Stomach (tissue), 9 donors: ENCODE results near the gene TAP2. TPM values are rescaled to one million over a fixed set of nuclear protein-coding genes. Genes with fewer than 3 reads are reported as not detected.
A peak's percentile ranks its signal among the peaks of the same experiment; 100 is the strongest.

Source experiments
- DNase-seq, 2 donors: peaks; one replicate each; pipeline versions ENCODE4 v3.0.0 to v3.0.0-alpha.2; 2013 to 2019
- H3K27ac ChIP-seq, 5 donors: fragments of 200-600 bp in 4 of 5; sonication (generic) in 4 of 5; one replicate each; pipeline ENCODE4 v1.5.1; 2013 to 2019; ENCODE audit warnings: mild to moderate bottlenecking in 1 of 5, moderate library complexity in 1 of 5
- H3K27me3 ChIP-seq, 3 donors: fragments of 200-600 bp; sonication (generic); one replicate each; pipeline ENCODE4 v1.5.1; 2017 to 2019; ENCODE audit warnings: mixed run types in 1 of 3
- H3K36me3 ChIP-seq, 4 donors: fragments of 200-600 bp; sonication (generic); 1 replicate in 3 of 4; 2 replicates in 1 of 4; pipeline ENCODE4 v1.5.1; 2016 to 2019
- H3K4me1 ChIP-seq, 4 donors: fragments of 200-600 bp; sonication (generic); one replicate each; pipeline ENCODE4 v1.5.1; 2016 to 2019
- H3K4me3 ChIP-seq, 4 donors: fragments of 200-600 bp; sonication (generic) in 3 of 4; one replicate each; pipeline ENCODE4 v1.5.1; 2016 to 2019; ENCODE audit warnings: mild to moderate bottlenecking in 1 of 4
- H3K9me3 ChIP-seq, 4 donors: fragments of 200-600 bp; sonication (generic); one replicate each; pipeline ENCODE4 v1.5.1; 2016 to 2019
- EP300 ChIP-seq: sonication (generic); formaldehyde crosslinking; IDR thresholded peaks from one replicate; pipeline ENCODE4 v1.6.1; 2017; ENCODE audit warnings: antibody characterized with exemption
- POLR2A ChIP-seq, 4 donors: fragments of 450-650 bp; IDR thresholded peaks; one replicate each; pipeline ENCODE4 v1.6.1; 2016; ENCODE audit warnings: antibody characterized with exemption in 4 of 4, control low read depth in 2 of 4, mild to moderate bottlenecking in 1 of 4, moderate library complexity in 1 of 4
- POLR2AphosphoS5 ChIP-seq, 3 donors: sonication (generic); formaldehyde crosslinking; IDR thresholded peaks; one replicate each; pipeline ENCODE4 v1.6.1; 2016; ENCODE audit warnings: antibody characterized with exemption in 3 of 3
- WGBS, 5 donors: extraction: QIAGEN DNeasy Blood & Tissue Kit in 3 of 5; methylation state at CpG; one replicate each; pipeline versions ENCODE4 v1.1.5 to v1.1.7; 2013 to 2018; 5-methylcytosine and 5-hydroxymethylcytosine counted together
- intact Hi-C: fragments of 100-400 bp; cut with DNase I; formaldehyde crosslinking; loops from one replicate; pipeline ENCODE4 v1.15.1; 2023; ENCODE audit warnings: low total_unique reads
- polyA plus RNA-seq, 3 donors: library from polyadenylated mRNA; stranded (reverse); fragments of 200-250 nt; gene quantifications; one replicate each; pipeline ENCODE4 v1.2.3, GENCODE V29; 2013
- total RNA-seq, 5 donors: library from RNA; depleted of rRNA; stranded (reverse); fragments of >200 nt; gene quantifications; one replicate each; pipeline versions ENCODE4 v1.1.0 to v1.2.3, GENCODE V29; 2014 to 2016
- TF ChIP-seq, protein P1 (sequence below), 7 experiments: fragments of 450-650 bp in 4 of 7; fragments of 200-600 bp in 3 of 7; sonication (generic) in 3 of 7; IDR thresholded peaks; one replicate each; pipeline ENCODE4 v1.5.1; 2016 to 2019; ENCODE audit warnings: antibody characterized with exemption in 7 of 7, control low read depth in 2 of 7, mild to moderate bottlenecking in 1 of 7
- donor health status: healthy with polysubstance abuse.
- donor health status: Bipolar disorder and iron deficiency.
- donor health status: healthy.

Gene TAP2
- total and polyA plus RNA-seq, 8 donors, result 1.2 to 449 (median 11.4) TPM

DNA sequence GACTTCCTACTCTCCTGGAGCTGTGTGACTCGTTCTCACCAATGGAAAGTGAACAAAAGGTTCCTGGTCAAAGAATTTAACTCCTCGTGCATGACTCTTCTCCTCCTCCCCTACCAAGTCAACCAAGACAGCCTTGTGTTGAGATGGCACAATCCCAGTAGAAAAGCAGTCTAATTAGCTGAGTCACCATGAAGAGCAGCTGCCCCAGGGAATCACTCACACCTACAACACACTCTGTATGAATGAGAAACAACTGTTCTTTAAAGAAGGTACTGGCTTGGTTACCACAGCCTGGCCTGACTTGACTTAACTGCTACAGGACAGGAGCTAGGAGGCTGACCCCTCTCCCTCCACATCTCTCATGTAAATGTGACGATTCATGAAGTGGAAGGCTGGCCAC, 18.8 kb downstream of the TAP2 start:
- 51 to 66% (median 59%) methylated on average over 3 of the region's 3 CpGs for WGBS, 5 donors
- Histone ChIP-seq H3K36me3 (no peaks in the 10 kb centered on the region), H3K4me3 (no peak overlapping the region), H3K27ac (no peak overlapping the region), H3K4me1 (no peaks in the 10 kb centered on the region), H3K27me3 (no peaks in the 10 kb centered on the region), H3K9me3 (no peaks in the 10 kb centered on the region)
- intact Hi-C loops, result no loop called here
- no peak for DNase-seq
- TF ChIP-seq POLR2AphosphoS5 (IDR thresholded peaks at IDR 0.05) (no peak), EP300 (no peak), POLR2A (IDR thresholded peaks at IDR 0.05) (no peak)
- TF ChIP-seq, protein P1, sequence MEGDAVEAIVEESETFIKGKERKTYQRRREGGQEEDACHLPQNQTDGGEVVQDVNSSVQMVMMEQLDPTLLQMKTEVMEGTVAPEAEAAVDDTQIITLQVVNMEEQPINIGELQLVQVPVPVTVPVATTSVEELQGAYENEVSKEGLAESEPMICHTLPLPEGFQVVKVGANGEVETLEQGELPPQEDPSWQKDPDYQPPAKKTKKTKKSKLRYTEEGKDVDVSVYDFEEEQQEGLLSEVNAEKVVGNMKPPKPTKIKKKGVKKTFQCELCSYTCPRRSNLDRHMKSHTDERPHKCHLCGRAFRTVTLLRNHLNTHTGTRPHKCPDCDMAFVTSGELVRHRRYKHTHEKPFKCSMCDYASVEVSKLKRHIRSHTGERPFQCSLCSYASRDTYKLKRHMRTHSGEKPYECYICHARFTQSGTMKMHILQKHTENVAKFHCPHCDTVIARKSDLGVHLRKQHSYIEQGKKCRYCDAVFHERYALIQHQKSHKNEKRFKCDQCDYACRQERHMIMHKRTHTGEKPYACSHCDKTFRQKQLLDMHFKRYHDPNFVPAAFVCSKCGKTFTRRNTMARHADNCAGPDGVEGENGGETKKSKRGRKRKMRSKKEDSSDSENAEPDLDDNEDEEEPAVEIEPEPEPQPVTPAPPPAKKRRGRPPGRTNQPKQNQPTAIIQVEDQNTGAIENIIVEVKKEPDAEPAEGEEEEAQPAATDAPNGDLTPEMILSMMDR (IDR thresholded peaks at IDR 0.05), result no peak

DNA sequence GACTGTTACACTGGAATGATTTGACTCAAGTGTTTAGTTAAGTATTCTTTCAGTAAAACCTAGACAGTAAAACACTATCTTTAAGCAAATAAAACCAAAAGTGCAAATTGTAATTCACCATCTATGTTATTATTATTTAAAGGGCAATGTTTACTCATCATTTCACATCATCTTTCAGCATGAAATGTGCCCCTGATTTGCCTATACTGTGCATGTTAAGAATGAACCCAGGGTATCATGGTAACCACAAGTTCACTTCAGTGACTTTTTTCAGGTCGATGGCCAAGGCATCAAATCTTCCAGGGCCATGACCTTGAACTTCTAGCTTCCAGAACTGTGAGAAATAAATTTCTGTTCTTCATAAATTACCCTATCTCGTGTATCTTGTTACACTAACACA, 19.7 kb downstream of the TAP2 start:
- intact Hi-C loops, result no loop called here
- 56 to 72% (median 70%) methylated on average over 2 of the region's 2 CpGs for WGBS, 5 donors
- H3K4me1 ChIP-seq, result no peaks in the 10 kb centered on the region
- no peak overlapping the region for H3K27ac ChIP-seq
- H3K36me3 ChIP-seq, result no peaks in the 10 kb centered on the region
- no peak for TF ChIP-seq POLR2AphosphoS5 (IDR thresholded peaks at IDR 0.05)
- TF ChIP-seq POLR2A (IDR thresholded peaks at IDR 0.05), result no peak
- TF ChIP-seq, protein P1 (IDR thresholded peaks at IDR 0.05), result no peak
- TF ChIP-seq EP300, result no peak
- H3K9me3 ChIP-seq, result no peaks in the 10 kb centered on the region
- no peaks in the 10 kb centered on the region for H3K27me3 ChIP-seq
- DNase-seq, result no peak
- H3K4me3 ChIP-seq, result no peak overlapping the region

- TF ChIP-seq, protein P1 (IDR thresholded peaks at IDR 0.05), result no peak
- no peak for TF ChIP-seq POLR2AphosphoS5 (IDR thresholded peaks at IDR 0.05)
- no peak for TF ChIP-seq EP300
- TF ChIP-seq POLR2A (IDR thresholded peaks at IDR 0.05), result no peak
- no peaks in the 10 kb centered on the region for H3K36me3 ChIP-seq
- no peaks in the 10 kb centered on the region for H3K4me1 ChIP-seq
- intact Hi-C loops, result no loop called here
- H3K9me3 ChIP-seq, result no peaks in the 10 kb centered on the region
- peak within 1 kb of the TSS in 1 of 5 donors; percentile 45 for H3K27ac ChIP-seq
- peak within 1 kb of the TSS in 1 of 4 donors; percentile 3 for H3K4me3 ChIP-seq
- peaks cover 0 to 9% (median 0%) of the 10 kb centered on the region in 3 donors for H3K27me3 ChIP-seq
- WGBS, 5 donors, result 31 to 66% (median 42%) methylated on average over 3 of the region's 3 CpGs
- DNase-seq, result peak in 1 of 2 donors; percentile 42
These were observed 21.8 kb downstream of the TAP2 start, which contains the start of gene HLA-DOB for GRCh38 chr6:32816746-32817204. Gene HLA-DOB (minus strand): TSS chr6:32817002. CDS start chr6:32816951, 51 bp downstream.

- WGBS, 5 donors, result 83 to 95% (median 86%) methylated on average over 2 of the region's 2 CpGs
- intact Hi-C loops, result no loop called here
- no peak for DNase-seq
- H3K9me3 ChIP-seq, result no peaks in the 10 kb centered on the region
- H3K27me3 ChIP-seq, result peaks cover 0 to 9% (median 0%) of the 10 kb centered on the region in 3 donors
- no peaks in the 10 kb centered on the region for H3K36me3 ChIP-seq
- TF ChIP-seq, protein P1 (IDR thresholded peaks at IDR 0.05), result no peak
- TF ChIP-seq EP300 (no peak), POLR2AphosphoS5 (IDR thresholded peaks at IDR 0.05) (no peak), POLR2A (IDR thresholded peaks at IDR 0.05) (no peak)
- no peak overlapping the region for H3K4me3 ChIP-seq
- H3K27ac ChIP-seq, result peak overlapping the region in 1 of 5 donors; percentile 45
- no peaks in the 10 kb centered on the region for H3K4me1 ChIP-seq
These were observed 22.5 kb downstream of the TAP2 start for GRCh38 chr6:32815996-32816395.
